Left renal cortex interstitium (tissue), 4 donors: ENCODE data around the gene DPEP2. TPM values are rescaled to one million over a fixed set of nuclear protein-coding genes. Genes with fewer than 3 reads are reported as not detected.
"Not testable (repeated sequence)": the region's sequence is repeated elsewhere in the genome, so short reads cannot be mapped to it uniquely, and the experiment has no call there.

Experiments
- DNase-seq, 4 donors: peaks; one replicate each; pipeline ENCODE4 v3.0.0-alpha.2; 2013; ENCODE audit warnings: low read depth in 4 of 4, low spot score in 2 of 4, missing footprints in 1 of 4
- polyA plus RNA-seq, 4 donors: library from polyadenylated mRNA; unstranded; fragments of 120-200 nt; gene quantifications; one replicate each; pipeline ENCODE4 v1.2.1, GENCODE V29; 2013; ENCODE audit not compliant: insufficient read length in 4 of 4

Gene DPEP2
- polyA plus RNA-seq, 4 donors = 0.45 to 1.1 (median 0.78) TPM

GRCh38 chr16:68005786-68006286 is 6.6 kb upstream of the DPEP2 start:
- DNase-seq = no peak

- no peak for DNase-seq
Measured at GRCh38 chr16:68005211-68005610, 5.9 kb upstream of the DPEP2 start.

GRCh38 chr16:68003031-68003430 is 3.7 kb upstream of the DPEP2 start:
- no peak for DNase-seq

GRCh38 chr16:68000450-68000849 is 1.2 kb upstream of the DPEP2 start:
- no peak for DNase-seq

GRCh38 chr16:67999985-68000384 is 701 bp upstream of the DPEP2 start:
- DNase-seq = no peak

GRCh38 chr16:67998231-67998778 is 979 bp downstream of the DPEP2 start:
- not testable (repeated sequence) for DNase-seq

- no peak for DNase-seq
Measured at GRCh38 chr16:67996666-67997065, 2.6 kb downstream of the DPEP2 start.

GRCh38 chr16:67995423-67995822 is 3.9 kb downstream of the DPEP2 start:
- no peak for DNase-seq

GRCh38 chr16:67994040-67994408 is 5.3 kb downstream of the DPEP2 start:
- not testable (repeated sequence) for DNase-seq

- peak in 3 of 4 donors; percentile 25 to 34 (median 32) for DNase-seq
Measured at GRCh38 chr16:67993207-67994039, 5.9 kb downstream of the DPEP2 start.

- DNase-seq = no peak
Measured at GRCh38 chr16:67992661-67993206, 6.5 kb downstream of the DPEP2 start.

- no peak for DNase-seq
Measured at GRCh38 chr16:67990018-67990386, 9.3 kb downstream of the DPEP2 start.

- DNase-seq = no peak
Measured at GRCh38 chr16:67989322-67990017, 9.8 kb downstream of the DPEP2 start.

- no peak for DNase-seq
Measured at GRCh38 chr16:67988675-67989074, 10.6 kb downstream of the DPEP2 start.

- DNase-seq = no peak
Measured at GRCh38 chr16:67987460-67988160, 11.7 kb downstream of the DPEP2 start.

- DNase-seq = no peak
Measured at GRCh38 chr16:67986949-67987348, 12.3 kb downstream of the DPEP2 start.

GRCh38 chr16:67982011-67982696 is 17.1 kb downstream of the DPEP2 start:
- DNase-seq = no peak

GRCh38 chr16:67979955-67980678 is 19.2 kb downstream of the DPEP2 start, which contains the start of gene DPEP3:
Gene DPEP3 (minus strand): TSS chr16:67980499. CDS start chr16:67980380, 119 bp downstream.
- DNase-seq = no peak
